ENCODE data around the gene ZKSCAN2.

Gene ZKSCAN2

DNA sequence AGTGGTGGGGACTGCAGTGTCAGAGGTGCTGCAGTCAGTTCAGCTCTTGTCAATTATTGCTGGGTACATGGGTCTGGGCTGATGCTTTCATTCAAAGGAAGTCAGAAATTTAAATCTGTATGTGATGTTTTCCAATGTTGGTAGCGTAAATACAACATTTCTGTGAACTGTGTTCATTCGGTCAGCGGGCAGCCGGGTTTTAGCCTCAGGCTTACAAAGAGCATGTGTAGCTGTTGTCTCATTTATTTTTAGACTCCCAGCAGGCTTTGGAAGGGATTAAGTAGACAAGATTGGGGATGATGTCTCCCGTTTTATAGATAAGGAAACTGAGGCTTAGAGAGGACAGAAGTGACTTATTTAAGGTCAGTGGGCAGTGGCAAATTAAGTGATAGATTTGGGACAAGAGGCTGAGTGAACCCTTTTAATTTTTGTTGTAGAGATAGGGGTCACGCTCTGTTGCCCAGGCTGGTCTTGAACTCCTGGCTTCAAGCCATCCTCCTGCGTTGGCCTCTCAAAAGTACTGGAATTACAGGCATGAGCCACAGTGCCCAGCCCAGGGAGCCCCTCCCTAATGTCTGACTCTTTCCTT is 32.8 kb downstream of the ZKSCAN2 start:
- no peak for DNase-seq (ENCODE audit: low read depth, low spot score)

DNA sequence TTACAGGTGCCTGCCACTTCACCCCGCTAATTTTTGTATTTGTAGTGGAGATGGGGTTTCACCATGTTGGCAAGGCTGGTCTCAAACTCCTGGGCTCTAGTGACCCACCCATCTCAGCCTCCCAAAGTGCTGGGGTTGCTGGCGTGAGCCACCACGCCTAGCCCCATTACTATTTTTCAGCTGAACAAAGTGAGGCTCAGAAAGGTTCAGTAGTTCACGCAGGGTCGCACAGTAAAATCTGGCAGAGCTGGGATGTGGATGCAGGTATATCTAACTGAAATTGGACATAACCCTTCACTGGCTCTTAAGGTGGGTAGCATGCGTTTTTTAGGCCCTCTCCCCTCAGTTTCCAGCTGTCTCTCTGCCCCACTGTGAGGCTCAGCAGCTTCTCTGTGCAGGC is 33.7 kb downstream of the ZKSCAN2 start:
- DNase-seq (ENCODE audit: low read depth, low spot score), result no peak

DNA sequence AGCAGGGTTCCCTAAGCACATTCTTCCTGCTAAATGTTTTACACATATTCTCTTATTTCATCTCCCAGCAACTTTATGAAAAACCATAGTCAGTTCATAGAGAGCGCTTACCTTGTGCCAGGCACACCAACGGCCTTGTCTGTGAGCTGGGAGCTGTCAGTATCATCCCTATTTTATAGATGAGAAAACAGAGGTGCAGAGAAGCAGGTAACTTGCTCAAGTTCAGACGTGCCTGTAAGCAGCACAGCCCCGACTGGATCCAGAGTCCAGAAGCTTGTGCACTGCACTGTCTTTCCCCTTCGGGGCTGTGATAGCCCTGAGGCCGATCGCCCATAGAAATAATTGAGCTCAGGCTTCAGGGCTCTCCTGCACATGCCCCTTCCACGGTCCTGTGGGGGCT is 34.7 kb downstream of the ZKSCAN2 start:
- DNase-seq (ENCODE audit: low read depth, low spot score), result no peak

DNA sequence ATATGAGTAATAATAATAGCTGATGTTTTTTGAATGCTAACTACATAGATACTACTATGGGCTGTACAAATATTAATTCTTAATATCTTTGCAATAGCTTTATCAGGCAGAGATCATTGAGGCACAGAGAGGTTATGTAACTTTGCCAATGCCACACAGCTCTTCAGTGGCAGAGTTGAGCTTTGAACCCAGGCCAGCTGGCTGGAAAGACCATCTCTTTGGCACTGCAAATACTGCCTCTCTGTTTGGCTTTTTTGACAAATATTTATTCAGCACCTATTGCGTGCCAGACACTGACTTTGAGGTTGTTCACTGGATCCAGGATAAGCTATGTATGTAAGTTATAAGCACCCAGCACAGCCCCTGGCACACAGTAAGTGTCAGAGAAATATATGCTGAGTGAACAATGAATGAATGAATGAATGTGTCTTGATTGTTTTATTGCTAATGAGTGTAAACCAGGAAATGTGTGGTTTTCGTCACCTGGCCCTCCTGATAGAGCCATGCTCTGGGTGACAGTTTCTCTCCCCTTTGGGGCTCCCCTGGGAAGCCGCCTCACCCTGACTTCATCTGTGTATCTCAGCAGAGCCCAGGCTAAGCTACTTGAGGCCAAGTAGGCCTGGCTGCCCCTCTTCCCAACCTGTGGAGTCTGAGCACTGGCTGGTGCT is 38.4 kb downstream of the ZKSCAN2 start:
- no peak for DNase-seq (ENCODE audit: low read depth, low spot score)

DNA sequence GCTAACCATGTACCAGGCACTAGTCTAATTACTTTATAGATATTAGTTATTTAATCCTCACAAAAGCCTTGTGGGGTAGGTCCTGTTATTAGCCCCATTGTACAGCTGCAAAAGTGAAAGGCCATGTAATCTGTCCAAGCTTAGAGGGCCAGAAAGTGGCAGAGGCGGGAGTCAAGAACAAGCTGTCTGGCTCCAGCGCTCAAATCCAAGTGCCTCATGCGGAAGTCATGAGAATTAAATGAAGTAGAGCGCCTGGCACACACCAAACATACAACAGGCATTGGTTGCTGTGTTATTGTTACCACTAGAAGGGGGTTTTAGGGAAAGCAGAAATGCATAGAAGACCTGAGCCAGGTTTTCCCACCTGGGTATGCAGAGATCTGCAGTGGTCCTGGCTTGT is 39.7 kb downstream of the ZKSCAN2 start:
- DNase-seq (ENCODE audit: low read depth, low spot score), result no peak

- no peak for DNase-seq (ENCODE audit: low read depth, low spot score)
These were observed 40.5 kb downstream of the ZKSCAN2 start for GRCh38 chr16:25217112-25217511.

- no peak for DNase-seq (ENCODE audit: low read depth, low spot score)
These were observed 43.8 kb downstream of the ZKSCAN2 start for GRCh38 chr16:25213709-25214397.

GRCh38 chr16:25212636-25213035 is 45.0 kb downstream of the ZKSCAN2 start:
- DNase-seq (ENCODE audit: low read depth, low spot score), result no peak

GRCh38 chr16:25210758-25211157 is 46.9 kb downstream of the ZKSCAN2 start:
- DNase-seq (ENCODE audit: low read depth, low spot score), result no peak

DNA sequence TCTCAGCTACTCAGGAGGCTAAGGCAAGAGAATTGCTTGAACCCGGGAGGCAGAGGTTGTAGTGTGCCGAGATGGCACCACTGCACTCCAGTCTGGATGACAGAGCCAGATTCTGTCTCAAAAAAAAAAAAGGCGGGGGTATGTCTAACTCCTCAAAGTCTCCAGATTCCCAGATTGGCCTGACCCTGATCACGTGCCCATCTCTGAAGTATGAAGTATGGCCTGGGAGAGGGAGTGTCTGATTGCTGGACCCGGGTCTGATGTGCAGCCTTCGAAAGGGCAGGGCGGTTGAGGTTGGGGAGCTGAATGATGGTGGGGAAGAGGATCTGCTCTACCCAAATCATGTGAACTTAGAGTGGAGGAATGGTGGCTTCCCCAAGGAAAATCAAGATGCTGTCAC is 58.2 kb downstream of the ZKSCAN2 start:
- DNase-seq (ENCODE audit: low read depth, low spot score), result no peak

GRCh38 chr16:25198021-25198420 is 59.6 kb downstream of the ZKSCAN2 start:
- DNase-seq (ENCODE audit: low read depth, low spot score), result no peak

DNA sequence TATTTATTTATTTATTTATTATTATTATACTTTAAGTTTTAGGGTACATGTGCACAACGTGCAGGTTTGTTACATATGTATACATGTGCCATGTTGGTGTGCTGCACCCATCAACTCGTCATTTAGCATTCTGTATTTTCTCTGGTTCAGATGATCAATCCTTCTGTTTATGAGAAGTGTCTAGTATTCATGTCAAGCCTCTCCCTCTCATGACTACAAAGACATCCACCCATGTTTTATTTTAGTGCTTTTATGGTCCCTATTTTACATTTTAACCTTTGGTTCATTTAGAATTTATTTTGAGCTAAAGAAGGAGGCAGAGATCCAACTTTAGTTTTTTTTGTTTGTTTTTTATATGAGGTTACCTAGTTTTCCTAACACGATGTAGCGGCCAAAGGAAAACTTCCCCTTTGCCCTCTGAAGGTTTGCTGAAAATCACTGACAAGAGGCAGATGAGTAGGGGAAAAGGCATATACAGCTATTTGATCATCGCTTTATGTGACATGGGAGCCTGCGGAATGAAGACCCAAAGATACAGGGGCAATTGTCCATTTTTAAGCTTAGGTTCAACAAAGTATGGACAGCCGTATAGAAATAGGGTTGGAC is 63.3 kb downstream of the ZKSCAN2 start:
- no peak for DNase-seq (ENCODE audit: low read depth, low spot score)

- DNase-seq (ENCODE audit: low read depth, low spot score), result no peak
These were observed 65.5 kb downstream of the ZKSCAN2 start for GRCh38 chr16:25192096-25192495.

DNA sequence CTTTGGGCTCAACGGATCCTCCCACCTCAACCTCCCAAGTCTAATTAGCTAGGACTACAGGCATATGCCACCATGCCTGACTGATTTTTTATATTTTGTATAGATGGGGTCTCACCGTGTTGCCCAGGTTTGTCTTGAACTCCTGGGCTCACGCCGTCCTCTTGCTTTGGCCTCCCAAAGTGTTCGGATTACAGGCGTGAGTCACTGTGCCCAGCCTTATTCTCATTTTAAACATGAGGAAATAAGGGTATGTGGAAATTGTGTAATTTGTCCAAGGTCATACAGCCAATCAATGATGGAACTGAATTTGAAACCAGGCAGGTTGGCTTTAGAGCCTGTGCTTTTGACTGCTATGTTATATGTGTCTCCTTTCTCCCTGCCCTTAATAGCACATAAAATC is 68.3 kb downstream of the ZKSCAN2 start:
- DNase-seq (ENCODE audit: low read depth, low spot score), result no peak

- DNase-seq (ENCODE audit: low read depth, low spot score), result no peak
These were observed 70.2 kb downstream of the ZKSCAN2 start for GRCh38 chr16:25187491-25187795.
